Fibroblast of mammary gland (primary cell): ENCODE data around the gene TMC1.

Experiments used
- DNase-seq: peaks from one replicate; pipeline ENCODE4 v3.0.0-alpha.2; 2010; ENCODE audit warnings: low read depth
- H3K4me3 ChIP-seq: 2 replicates; pipeline ENCODE4 v1.5.1; 2011; ENCODE audit warnings: low read depth, mild to moderate bottlenecking, low read length, moderate library complexity; ENCODE audit not compliant: control insufficient read depth
- TF ChIP-seq, protein P1 (sequence below): conservative IDR thresholded peaks from 2 replicates; pipeline ENCODE4 v1.5.1; 2011; ENCODE audit warnings: low read depth, low read length, inconsistent platforms; ENCODE audit not compliant: control insufficient read depth, insufficient read depth

Gene TMC1

DNA sequence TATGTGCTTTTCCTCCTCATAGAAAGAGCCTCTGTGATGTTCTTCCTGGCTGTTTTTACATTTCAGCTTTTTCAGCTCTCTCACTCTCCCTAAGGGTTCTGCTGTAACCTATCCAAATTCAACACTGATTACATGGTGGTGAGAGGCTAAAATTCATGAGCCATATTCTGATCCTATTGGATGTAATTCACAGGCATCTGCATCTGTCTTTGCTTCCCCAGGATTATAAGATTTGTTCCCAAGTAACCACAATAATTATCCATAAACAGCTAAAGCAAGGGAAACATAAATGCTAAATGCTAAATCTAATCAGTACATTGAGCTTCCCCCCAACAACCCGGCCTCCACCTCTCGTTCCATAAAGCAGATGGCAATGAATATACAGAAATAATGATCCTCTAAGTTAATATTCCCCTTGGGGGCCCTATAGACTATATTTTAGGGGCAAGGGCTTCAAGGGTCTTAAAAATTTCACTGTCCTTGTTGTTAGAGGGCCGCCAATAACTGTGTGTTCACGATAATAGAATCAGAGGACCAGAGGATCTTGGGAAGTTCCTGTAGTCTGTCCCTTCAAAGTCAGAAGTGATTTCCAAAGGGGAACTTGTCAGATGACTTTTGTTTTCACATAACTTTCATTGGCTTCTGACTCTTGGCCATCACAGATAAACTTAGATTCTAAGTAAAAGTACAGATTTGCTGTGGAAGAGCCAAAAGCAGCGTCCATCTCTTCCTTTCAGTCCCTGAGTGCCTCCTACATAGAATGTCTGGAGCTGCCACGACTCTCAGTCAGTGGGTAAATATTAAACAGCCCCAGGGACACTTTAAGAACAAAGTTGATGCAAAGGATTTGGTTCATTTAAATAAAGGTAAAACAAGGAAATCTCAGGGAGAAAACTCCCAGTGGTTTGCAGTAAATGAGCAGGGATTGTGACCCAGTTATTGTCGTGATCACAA lies 305.9 kb downstream of the TMC1 start:
- TF ChIP-seq, protein P1, sequence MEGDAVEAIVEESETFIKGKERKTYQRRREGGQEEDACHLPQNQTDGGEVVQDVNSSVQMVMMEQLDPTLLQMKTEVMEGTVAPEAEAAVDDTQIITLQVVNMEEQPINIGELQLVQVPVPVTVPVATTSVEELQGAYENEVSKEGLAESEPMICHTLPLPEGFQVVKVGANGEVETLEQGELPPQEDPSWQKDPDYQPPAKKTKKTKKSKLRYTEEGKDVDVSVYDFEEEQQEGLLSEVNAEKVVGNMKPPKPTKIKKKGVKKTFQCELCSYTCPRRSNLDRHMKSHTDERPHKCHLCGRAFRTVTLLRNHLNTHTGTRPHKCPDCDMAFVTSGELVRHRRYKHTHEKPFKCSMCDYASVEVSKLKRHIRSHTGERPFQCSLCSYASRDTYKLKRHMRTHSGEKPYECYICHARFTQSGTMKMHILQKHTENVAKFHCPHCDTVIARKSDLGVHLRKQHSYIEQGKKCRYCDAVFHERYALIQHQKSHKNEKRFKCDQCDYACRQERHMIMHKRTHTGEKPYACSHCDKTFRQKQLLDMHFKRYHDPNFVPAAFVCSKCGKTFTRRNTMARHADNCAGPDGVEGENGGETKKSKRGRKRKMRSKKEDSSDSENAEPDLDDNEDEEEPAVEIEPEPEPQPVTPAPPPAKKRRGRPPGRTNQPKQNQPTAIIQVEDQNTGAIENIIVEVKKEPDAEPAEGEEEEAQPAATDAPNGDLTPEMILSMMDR = no peak
- no peak overlapping the region for H3K4me3 ChIP-seq
- peak; percentile 41 for DNase-seq

- DNase-seq = peak; percentile 36
- TF ChIP-seq, protein P1 = no peak
- no peak overlapping the region for H3K4me3 ChIP-seq
Measured at GRCh38 chr9:72827950-72828731, 306.7 kb downstream of the TMC1 start.

- H3K4me3 ChIP-seq = no peak overlapping the region
- TF ChIP-seq, protein P1 = no peak
- DNase-seq = no peak
Measured at GRCh38 chr9:72834994-72835393, 313.6 kb downstream of the TMC1 start.

- TF ChIP-seq, protein P1 = no peak
- no peak for DNase-seq
- no peak overlapping the region for H3K4me3 ChIP-seq
Measured at GRCh38 chr9:72836790-72837189, 315.4 kb downstream of the TMC1 start.

GRCh38 chr9:72839085-72839484 lies 317.7 kb downstream of the TMC1 start:
- TF ChIP-seq, protein P1 = no peak
- DNase-seq = no peak
- no peak overlapping the region for H3K4me3 ChIP-seq

DNA sequence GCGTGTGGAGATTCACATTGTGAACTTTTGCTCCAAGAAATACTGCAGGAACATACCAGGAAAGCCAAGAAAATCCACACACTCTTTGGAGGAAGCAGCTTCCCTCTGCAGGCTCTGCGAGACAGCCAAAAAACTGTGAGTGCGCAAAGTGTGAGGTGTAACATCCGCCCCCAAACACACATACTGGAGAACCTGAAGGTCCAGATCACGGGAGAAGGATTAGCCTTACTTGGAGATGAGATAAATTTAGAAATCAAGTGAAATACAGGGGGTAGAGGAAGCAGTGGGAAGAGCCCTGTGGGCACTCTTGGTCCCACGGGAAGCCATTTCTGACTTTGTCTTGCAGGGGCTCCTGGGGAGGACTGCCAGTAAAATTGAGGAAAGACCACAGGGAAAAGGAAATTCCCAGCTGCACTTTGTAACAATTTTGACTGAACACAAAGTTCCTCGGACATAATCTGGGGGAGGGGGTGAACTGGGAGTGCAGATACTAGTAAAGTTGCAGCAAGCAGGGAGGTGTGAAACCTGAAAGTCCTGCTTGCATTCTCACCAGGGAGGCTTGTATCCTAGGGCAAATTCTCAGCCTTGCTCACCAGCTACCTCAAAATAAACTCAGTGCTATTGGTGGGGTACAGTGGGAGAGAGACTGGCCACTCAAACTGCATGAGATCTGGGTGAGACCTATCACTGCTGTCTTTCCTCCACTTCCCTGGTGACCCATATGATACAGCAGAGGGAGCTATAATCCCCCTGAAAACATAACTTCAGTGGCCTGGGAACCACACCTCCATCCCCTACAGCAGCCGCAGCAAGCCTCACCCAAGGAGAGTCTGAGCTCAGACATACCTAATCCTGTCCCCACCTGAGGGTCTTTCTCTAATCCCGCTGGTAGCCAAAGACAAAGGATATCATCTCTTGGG lies 322.4 kb downstream of the TMC1 start:
- no peak overlapping the region for H3K4me3 ChIP-seq
- TF ChIP-seq, protein P1 = peak; percentile 29
- no peak for DNase-seq
